SK-N-SH (cell line): ENCODE measurements around the gene GUCY1A2. TPM values are rescaled to one million over a fixed set of nuclear protein-coding genes. Genes with fewer than 3 reads are reported as not detected.

Experiments
- CTCF ChIA-PET: fragments of 300-600, 350-600 bp; formaldehyde crosslinking; extraction: SDS; loops from one replicate; lab custom pipeline; 2021; lab: Yijun Ruan, JAX
- POLR2A ChIA-PET: fragments of 350-600 bp; sonication (Branson Sonifier 250); formaldehyde crosslinking; extraction: SDS; loops from one replicate; lab custom pipeline; 2020; ENCODE audit warnings: antibody characterized with exemption, inconsistent platforms; lab: Yijun Ruan, JAX
- DNase-seq: peaks from one replicate; pipeline ENCODE4 v3.0.0; 2012
- H2AFZ ChIP-seq: fragments of 200-600 bp; sonication (generic); 2 replicates; pipeline ENCODE4 v1.8.1; 2016; ENCODE audit warnings: antibody characterized with exemption, mild to moderate bottlenecking, low read depth
- H3F3A ChIP-seq: fragments of 200-600 bp; sonication (generic); replicated peaks from 2 replicates; pipeline ENCODE3; 2016; ENCODE audit warnings: antibody characterized with exemption, mild to moderate bottlenecking; ENCODE audit not compliant: insufficient read depth
- H3K27ac ChIP-seq, 2 experiments: fragments of 200-500 bp in 1 of 2; fragments of 200-600 bp in 1 of 2; sonication (Bioruptor generic) in 1 of 2; sonication (generic), shearing (Covaris generic) in 1 of 2; 2 replicates each; pipeline versions ENCODE4 v1.5.1 to v1.6.1; 2014 to 2016; ENCODE audit warnings: low read depth in 2 of 2, inconsistent platforms in 1 of 2, low read length in 1 of 2, mild to moderate bottlenecking in 1 of 2, mixed read lengths in 1 of 2
- H3K27me3 ChIP-seq: fragments of 200-600 bp; sonication (generic), shearing (Covaris generic); 2 replicates; pipeline ENCODE4 v1.6.1; 2016; ENCODE audit warnings: mixed run types; ENCODE audit not compliant: insufficient read depth
- H3K36me3 ChIP-seq, 2 experiments: fragments of 200-500 bp in 1 of 2; fragments of 200-600 bp in 1 of 2; sonication (Bioruptor generic) in 1 of 2; sonication (generic) in 1 of 2; replicated peaks in 1 of 2; 2 replicates each; pipeline versions ENCODE3 to v1.5.1; 2014 to 2016; ENCODE audit warnings: low read length in 1 of 2, mild to moderate bottlenecking in 1 of 2; ENCODE audit not compliant: insufficient read depth in 2 of 2, control insufficient read depth in 1 of 2
- H3K4me1 ChIP-seq, 2 experiments: fragments of 200-500 bp in 1 of 2; fragments of 200-600 bp in 1 of 2; sonication (Bioruptor generic) in 1 of 2; sonication (generic), shearing (Covaris generic) in 1 of 2; 2 replicates each; pipeline versions ENCODE4 v1.5.1 to v1.6.1; 2014 to 2016; ENCODE audit warnings: low read depth in 1 of 2, low read length in 1 of 2, mixed run types in 1 of 2; ENCODE audit not compliant: insufficient read depth in 2 of 2, control insufficient read depth in 1 of 2
- H3K4me2 ChIP-seq: fragments of 200-600 bp; sonication (generic), shearing (Covaris generic); 2 replicates; pipeline ENCODE4 v1.6.1; 2017; ENCODE audit warnings: mixed run types
- H3K4me3 ChIP-seq, 2 experiments: fragments of 200-500 bp in 1 of 2; fragments of 200-600 bp in 1 of 2; sonication (Bioruptor generic) in 1 of 2; sonication (generic), shearing (Covaris generic) in 1 of 2; 2 replicates each; pipeline versions ENCODE4 v1.5.1 to v1.8.1; 2014 to 2016; ENCODE audit warnings: low read depth in 2 of 2, inconsistent platforms in 1 of 2, low read length in 1 of 2, mild to moderate bottlenecking in 1 of 2, mixed read lengths in 1 of 2, moderate library complexity in 1 of 2
- H3K79me2 ChIP-seq: fragments of 200-600 bp; sonication (generic); 2 replicates; pipeline ENCODE4 v1.8.1; 2017; ENCODE audit warnings: mild to moderate bottlenecking; ENCODE audit not compliant: insufficient read depth
- H3K9ac ChIP-seq: fragments of 200-600 bp; sonication (generic); 2 replicates; pipeline ENCODE4 v1.6.1; 2017; ENCODE audit warnings: mixed run types
- H3K9me2 ChIP-seq: fragments of 200-600 bp; sonication (generic); 2 replicates; pipeline ENCODE4 v1.6.1; 2017; ENCODE audit warnings: mixed run types
- H3K9me3 ChIP-seq: fragments of 200-600 bp; sonication (generic); 2 replicates; pipeline ENCODE4 v1.6.1; 2017; ENCODE audit warnings: mixed run types, mild to moderate bottlenecking, moderate library complexity
- H4K20me1 ChIP-seq: fragments of 200-600 bp; sonication (generic); 2 replicates; pipeline ENCODE4 v1.6.1; 2017; ENCODE audit warnings: mild to moderate bottlenecking, mixed run types; ENCODE audit not compliant: insufficient read depth
- ELF1 ChIP-seq: IDR thresholded peaks from 2 replicates; pipeline ENCODE4 v1.4.0; 2012
- EP300 ChIP-seq, 2 experiments: IDR thresholded peaks; 2 replicates each; pipeline versions ENCODE4 v1.4.0 to v1.6.1; 2012; ENCODE audit warnings: borderline replicate concordance in 1 of 2, low read depth in 1 of 2, low read length in 1 of 2
- EZH2phosphoT487 ChIP-seq: fragments of 200-600 bp; sonication (generic); IDR thresholded peaks from 2 replicates; pipeline ENCODE4 v1.6.1; 2017; ENCODE audit warnings: low read depth, mixed run types, mild to moderate bottlenecking, antibody characterized with exemption, moderate library complexity, borderline replicate concordance
- FOXJ3 ChIP-seq: sonication (generic); formaldehyde crosslinking; IDR thresholded peaks from 2 replicates; pipeline ENCODE4 v1.5.1; 2020; ENCODE audit warnings: mild to moderate bottlenecking, missing genetic modification reagents
- FOXM1 ChIP-seq: IDR thresholded peaks from 2 replicates; pipeline ENCODE4 v1.4.0; 2012; ENCODE audit warnings: low read depth, mild to moderate bottlenecking
- GABPA ChIP-seq: IDR thresholded peaks from 2 replicates; pipeline ENCODE4 v1.4.0; 2012; ENCODE audit warnings: low read depth, mild to moderate bottlenecking
- GATA2 ChIP-seq: sonication (generic); formaldehyde crosslinking; IDR thresholded peaks from 2 replicates; pipeline ENCODE4 v1.5.0; 2020; ENCODE audit warnings: mild to moderate bottlenecking, missing genetic modification reagents
- IRF3 ChIP-seq: fragments of 150-350 bp; IDR thresholded peaks from 2 replicates; pipeline ENCODE4 v1.6.1; 2016; ENCODE audit warnings: mild to moderate bottlenecking, low read depth, low read length
- JUND ChIP-seq: IDR thresholded peaks from 2 replicates; pipeline ENCODE4 v1.4.0; 2012
- MAX ChIP-seq: IDR thresholded peaks from 2 replicates; pipeline ENCODE4 v1.4.0; 2012; ENCODE audit warnings: low read depth
- MEF2A ChIP-seq: IDR thresholded peaks from 2 replicates; pipeline ENCODE4 v1.4.0; 2012; ENCODE audit warnings: low read depth, borderline replicate concordance
- MXI1 ChIP-seq: IDR thresholded peaks from 2 replicates; pipeline ENCODE4 v1.6.1; 2012; ENCODE audit warnings: mild to moderate bottlenecking, low read depth, low read length, improper control_type of control experiment
- RFX5 ChIP-seq: IDR thresholded peaks from 2 replicates; pipeline ENCODE4 v1.6.1; 2012; ENCODE audit warnings: mild to moderate bottlenecking, improper control_type of control experiment, low read length
- SIN3A ChIP-seq: IDR thresholded peaks from 2 replicates; pipeline ENCODE4 v1.6.1; 2012; ENCODE audit warnings: low read depth, mild to moderate bottlenecking, low read length, moderate library complexity, borderline replicate concordance
- TAF1 ChIP-seq: IDR thresholded peaks from 2 replicates; pipeline ENCODE4 v1.6.1; 2012; ENCODE audit warnings: low read depth, mild to moderate bottlenecking, low read length, moderate library complexity, borderline replicate concordance
- TCF12 ChIP-seq: IDR thresholded peaks from 2 replicates; pipeline ENCODE4 v1.4.0; 2012
- USF2 ChIP-seq: fragments of 150-350 bp; IDR thresholded peaks from 2 replicates; pipeline ENCODE4 v1.6.1; 2017; ENCODE audit warnings: antibody characterized with exemption, low read length, low read depth, borderline replicate concordance
- ZBTB33 ChIP-seq: IDR thresholded peaks from 2 replicates; pipeline ENCODE4 v1.4.0; 2012; ENCODE audit warnings: low read depth, borderline replicate concordance
- WGBS: methylation state at CpG from one replicate; pipeline ENCODE4 v1.1.6; 2017; ENCODE audit warnings: low lambda C conversion rate; 5-methylcytosine and 5-hydroxymethylcytosine counted together
- polyA plus RNA-seq, 3 experiments: library from polyadenylated mRNA; depleted of rRNA; stranded (reverse); fragments of >200 nt; gene quantifications; 2 replicates each; pipeline ENCODE4 v1.2.3, GENCODE V29; 2012
- TF ChIP-seq, protein P1 (sequence below): IDR thresholded peaks from 2 replicates; pipeline ENCODE4 v1.6.1; 2012; ENCODE audit warnings: mild to moderate bottlenecking, low read depth, low read length, moderate library complexity
- TF ChIP-seq, protein P2 (sequence below): IDR thresholded peaks from 2 replicates; pipeline ENCODE4 v1.4.0; 2012; ENCODE audit warnings: low read depth, borderline replicate concordance

GUCY1A2 gene
- polyA plus RNA-seq, 1 of the 3 experiments (the other 2 are of a cell fraction): 0.26 TPM

GRCh38 chr11:106840146-106840545 is 178.1 kb downstream of the GUCY1A2 start:
- no peaks in the 10 kb centered on the region; a peak in 1 of 4 replicates for H3K4me1 ChIP-seq
- POLR2A ChIA-PET: no interaction called here
- no peak for TF ChIP-seq ELF1
- TF ChIP-seq GATA2: no peak
- TF ChIP-seq, protein P1, sequence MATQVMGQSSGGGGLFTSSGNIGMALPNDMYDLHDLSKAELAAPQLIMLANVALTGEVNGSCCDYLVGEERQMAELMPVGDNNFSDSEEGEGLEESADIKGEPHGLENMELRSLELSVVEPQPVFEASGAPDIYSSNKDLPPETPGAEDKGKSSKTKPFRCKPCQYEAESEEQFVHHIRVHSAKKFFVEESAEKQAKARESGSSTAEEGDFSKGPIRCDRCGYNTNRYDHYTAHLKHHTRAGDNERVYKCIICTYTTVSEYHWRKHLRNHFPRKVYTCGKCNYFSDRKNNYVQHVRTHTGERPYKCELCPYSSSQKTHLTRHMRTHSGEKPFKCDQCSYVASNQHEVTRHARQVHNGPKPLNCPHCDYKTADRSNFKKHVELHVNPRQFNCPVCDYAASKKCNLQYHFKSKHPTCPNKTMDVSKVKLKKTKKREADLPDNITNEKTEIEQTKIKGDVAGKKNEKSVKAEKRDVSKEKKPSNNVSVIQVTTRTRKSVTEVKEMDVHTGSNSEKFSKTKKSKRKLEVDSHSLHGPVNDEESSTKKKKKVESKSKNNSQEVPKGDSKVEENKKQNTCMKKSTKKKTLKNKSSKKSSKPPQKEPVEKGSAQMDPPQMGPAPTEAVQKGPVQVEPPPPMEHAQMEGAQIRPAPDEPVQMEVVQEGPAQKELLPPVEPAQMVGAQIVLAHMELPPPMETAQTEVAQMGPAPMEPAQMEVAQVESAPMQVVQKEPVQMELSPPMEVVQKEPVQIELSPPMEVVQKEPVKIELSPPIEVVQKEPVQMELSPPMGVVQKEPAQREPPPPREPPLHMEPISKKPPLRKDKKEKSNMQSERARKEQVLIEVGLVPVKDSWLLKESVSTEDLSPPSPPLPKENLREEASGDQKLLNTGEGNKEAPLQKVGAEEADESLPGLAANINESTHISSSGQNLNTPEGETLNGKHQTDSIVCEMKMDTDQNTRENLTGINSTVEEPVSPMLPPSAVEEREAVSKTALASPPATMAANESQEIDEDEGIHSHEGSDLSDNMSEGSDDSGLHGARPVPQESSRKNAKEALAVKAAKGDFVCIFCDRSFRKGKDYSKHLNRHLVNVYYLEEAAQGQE: no peak
- no peak for TF ChIP-seq IRF3
- TF ChIP-seq JUND: no peak
- no peak for TF ChIP-seq TAF1
- TF ChIP-seq EP300 (IDR thresholded peaks at IDR 0.05; ENCODE audit: borderline replicate concordance in 1 of 2, low read depth in 1 of 2, low read length in 1 of 2): no peak
- TF ChIP-seq SIN3A: no peak
- TF ChIP-seq FOXJ3 (CRISPR knock-in tag): no peak
- TF ChIP-seq EZH2phosphoT487: no peak
- no peak for TF ChIP-seq USF2
- TF ChIP-seq RFX5: no peak
- TF ChIP-seq TCF12: no peak
- TF ChIP-seq ZBTB33: no peak
- TF ChIP-seq MXI1: no peak
- TF ChIP-seq MEF2A: no peak
- no peak for TF ChIP-seq GABPA
- TF ChIP-seq FOXM1: no peak
- no peak for TF ChIP-seq MAX
- TF ChIP-seq, protein P2, sequence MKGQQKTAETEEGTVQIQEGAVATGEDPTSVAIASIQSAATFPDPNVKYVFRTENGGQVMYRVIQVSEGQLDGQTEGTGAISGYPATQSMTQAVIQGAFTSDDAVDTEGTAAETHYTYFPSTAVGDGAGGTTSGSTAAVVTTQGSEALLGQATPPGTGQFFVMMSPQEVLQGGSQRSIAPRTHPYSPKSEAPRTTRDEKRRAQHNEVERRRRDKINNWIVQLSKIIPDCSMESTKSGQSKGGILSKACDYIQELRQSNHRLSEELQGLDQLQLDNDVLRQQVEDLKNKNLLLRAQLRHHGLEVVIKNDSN: no peak
- TF ChIP-seq, all 33 proteins: peak for 0
- CTCF ChIA-PET: no interaction called here
- Histone ChIP-seq H3K4me3 (no peak overlapping the region), H3K27ac (no peak overlapping the region), H3K27me3 (no peaks in the 10 kb centered on the region), H3K36me3 (no peaks in the 10 kb centered on the region), H3F3A (no peaks in the 10 kb centered on the region), H3K4me2 (no peak overlapping the region), H3K9me3 (no peaks in the 10 kb centered on the region), H2AFZ (no peak overlapping the region), H4K20me1 (no peaks in the 10 kb centered on the region), H3K9me2 (no peaks in the 10 kb centered on the region), H3K9ac (no peak overlapping the region), H3K79me2 (no peaks in the 10 kb centered on the region)
- 33% methylated on average over 1 of the region's 1 CpG for WGBS
- DNase-seq: no peak
